ENCODE measurements around the gene SEC16A. TPM values are rescaled to one million over a fixed set of nuclear protein-coding genes. Genes with fewer than 3 reads are reported as not detected.

SEC16A gene
- total and polyA plus RNA-seq, 11 donors, result 20.9 to 53.3 (median 29.9) TPM

DNA sequence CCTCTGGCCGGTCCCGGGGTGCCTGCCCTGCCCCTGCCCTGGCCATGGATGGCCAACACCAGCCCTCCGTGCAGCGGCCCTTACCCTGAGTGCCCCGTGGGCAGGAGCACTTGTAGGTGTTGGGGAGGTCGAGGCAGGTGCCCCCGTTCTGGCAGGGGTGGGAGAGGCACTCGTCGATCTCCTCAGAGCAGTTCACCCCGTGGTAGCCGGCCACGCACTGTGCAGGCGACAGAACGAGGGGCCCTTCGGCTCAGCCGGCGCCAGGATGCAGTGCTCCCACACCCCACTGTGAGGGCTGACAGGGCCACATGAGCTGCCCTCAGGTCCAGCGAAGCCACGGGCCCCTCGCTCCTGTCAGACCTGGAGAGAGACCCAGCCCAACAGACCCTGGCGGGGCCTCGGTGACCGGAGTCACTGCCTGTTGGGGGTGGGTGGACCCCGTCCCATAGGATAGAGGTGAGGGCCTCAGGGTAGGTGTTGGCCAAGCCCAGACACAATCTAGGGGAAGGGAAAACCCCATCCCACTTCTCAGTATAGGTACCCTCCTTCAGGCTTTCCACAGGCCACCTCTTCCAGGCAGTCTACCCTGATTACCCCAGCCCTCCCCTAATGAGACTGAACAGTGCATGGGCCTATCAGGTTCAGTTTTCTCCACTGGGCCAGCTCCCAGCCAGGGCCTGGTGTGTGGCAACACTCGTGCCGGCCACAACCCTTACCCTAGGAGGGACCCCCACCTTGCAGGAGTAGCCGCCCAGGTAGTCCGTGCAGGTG lies 24.6 kb upstream of the SEC16A start:
- Histone ChIP-seq H3K27me3 (no peaks in the 10 kb centered on the region), H3K27ac (no peak overlapping the region), H3K4me1 (peaks cover 6 to 31% (median 25%) of the 10 kb centered on the region in 12 donors), H3K9me3 (no peaks in the 10 kb centered on the region), H3K36me3 (peaks cover 5 to 100% (median 91%) of the 10 kb centered on the region in 9 donors), H3K4me3 (no peak overlapping the region)
- TF ChIP-seq CTCF (IDR thresholded peaks at IDR 0.05), result no peak
- no peak for TF ChIP-seq POLR2A (IDR thresholded peaks at IDR 0.05)
- 93 to 95% (median 94%) methylated on average over 17 to 28 of the region's 28 CpGs for WGBS, 4 donors
- ATAC-seq (no peak), DNase-seq (no peak)
- intact Hi-C loops (cut with DNase I), result no loop called here

- WGBS, 4 donors, result 95 to 96% (median 96%) methylated on average over 25 to 30 of the region's 30 CpGs
- no peak for DNase-seq
- no peak for ATAC-seq
- TF ChIP-seq POLR2A (IDR thresholded peaks at IDR 0.05) (no peak), CTCF (IDR thresholded peaks at IDR 0.05) (no peak)
- intact Hi-C loops (cut with DNase I), result no loop called here
- Histone ChIP-seq H3K27me3 (no peaks in the 10 kb centered on the region), H3K4me1 (peaks cover 3 to 23% (median 18%) of the 10 kb centered on the region in 12 donors), H3K4me3 (no peak overlapping the region), H3K27ac (no peak overlapping the region), H3K9me3 (no peaks in the 10 kb centered on the region), H3K36me3 (peaks cover 7 to 100% (median 100%) of the 10 kb centered on the region in 9 donors)
Measured at GRCh38 chr9:136506425-136506824, 23.6 kb upstream of the SEC16A start.

GRCh38 chr9:136505406-136506403 lies 22.9 kb upstream of the SEC16A start:
- DNase-seq (no peak), ATAC-seq (no peak)
- H3K9me3 ChIP-seq, result no peaks in the 10 kb centered on the region
- H3K27ac ChIP-seq, result no peak overlapping the region
- peaks cover 7 to 100% (median 100%) of the 10 kb centered on the region in 9 donors for H3K36me3 ChIP-seq
- H3K4me3 ChIP-seq, result no peak overlapping the region
- H3K4me1 ChIP-seq, result peaks cover 0 to 15% (median 11%) of the 10 kb centered on the region in 12 donors
- intact Hi-C loops (cut with DNase I), result no loop called here
- no peak for TF ChIP-seq CTCF (IDR thresholded peaks at IDR 0.05)
- TF ChIP-seq POLR2A (IDR thresholded peaks at IDR 0.05), result no peak
- WGBS, 4 donors, result 93 to 96% (median 95%) methylated on average over 25 to 51 of the region's 51 CpGs
- H3K27me3 ChIP-seq, result no peaks in the 10 kb centered on the region
